Astrocyte of the spinal cord (primary cell): ENCODE results near the gene WDR54.
A peak's percentile ranks its signal among the peaks of the same experiment; 100 is the strongest.

Experiments used
- DNase-seq: peaks from one replicate; pipeline ENCODE4 v3.0.0; 2011; ENCODE audit warnings: low read depth, low spot score
- H3K4me3 ChIP-seq: 2 replicates; pipeline ENCODE4 v1.5.1; 2011; ENCODE audit warnings: low read depth, mild to moderate bottlenecking, low read length, moderate library complexity
- in situ Hi-C: cut with HindIII; loops from 2 replicates; pipeline ENCODE4 v1.10.0; 2017; ENCODE audit warnings: low sequenced_read_pairs
- TF ChIP-seq, protein P1 (sequence below): IDR thresholded peaks from 2 replicates; pipeline ENCODE4 v1.5.1; 2012; ENCODE audit warnings: low read depth, mild to moderate bottlenecking, low read length, inconsistent platforms

Gene WDR54

DNA sequence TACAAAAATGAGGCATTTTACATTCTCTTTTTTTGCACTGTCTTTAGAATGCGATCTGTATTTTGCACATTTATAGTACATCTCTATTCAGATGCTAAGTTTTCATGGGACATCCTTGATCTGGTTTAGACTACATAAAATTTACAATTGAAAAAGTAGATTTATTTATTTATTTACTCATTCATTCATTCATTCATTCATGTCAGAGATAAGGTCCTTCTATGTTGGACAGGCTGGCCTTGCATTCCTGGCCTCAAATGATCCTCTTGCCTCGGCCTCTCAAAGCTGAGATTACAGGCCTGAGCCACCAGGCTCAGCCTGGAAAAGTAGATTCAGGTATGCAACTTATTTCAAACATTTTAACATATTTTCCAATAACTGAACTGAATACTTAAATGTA is 25.4 kb upstream of the WDR54 start:
- in situ Hi-C loops = no loop called here
- H3K4me3 ChIP-seq = no peak overlapping the region
- DNase-seq = no peak
- TF ChIP-seq, protein P1, sequence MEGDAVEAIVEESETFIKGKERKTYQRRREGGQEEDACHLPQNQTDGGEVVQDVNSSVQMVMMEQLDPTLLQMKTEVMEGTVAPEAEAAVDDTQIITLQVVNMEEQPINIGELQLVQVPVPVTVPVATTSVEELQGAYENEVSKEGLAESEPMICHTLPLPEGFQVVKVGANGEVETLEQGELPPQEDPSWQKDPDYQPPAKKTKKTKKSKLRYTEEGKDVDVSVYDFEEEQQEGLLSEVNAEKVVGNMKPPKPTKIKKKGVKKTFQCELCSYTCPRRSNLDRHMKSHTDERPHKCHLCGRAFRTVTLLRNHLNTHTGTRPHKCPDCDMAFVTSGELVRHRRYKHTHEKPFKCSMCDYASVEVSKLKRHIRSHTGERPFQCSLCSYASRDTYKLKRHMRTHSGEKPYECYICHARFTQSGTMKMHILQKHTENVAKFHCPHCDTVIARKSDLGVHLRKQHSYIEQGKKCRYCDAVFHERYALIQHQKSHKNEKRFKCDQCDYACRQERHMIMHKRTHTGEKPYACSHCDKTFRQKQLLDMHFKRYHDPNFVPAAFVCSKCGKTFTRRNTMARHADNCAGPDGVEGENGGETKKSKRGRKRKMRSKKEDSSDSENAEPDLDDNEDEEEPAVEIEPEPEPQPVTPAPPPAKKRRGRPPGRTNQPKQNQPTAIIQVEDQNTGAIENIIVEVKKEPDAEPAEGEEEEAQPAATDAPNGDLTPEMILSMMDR = no peak

- H3K4me3 ChIP-seq = no peak overlapping the region
- peak; percentile 34 for DNase-seq
- TF ChIP-seq, protein P1 = peak; percentile 56
- in situ Hi-C loops = no loop called here
These were observed 21.7 kb upstream of the WDR54 start for GRCh38 chr2:74399785-74400184.

DNA sequence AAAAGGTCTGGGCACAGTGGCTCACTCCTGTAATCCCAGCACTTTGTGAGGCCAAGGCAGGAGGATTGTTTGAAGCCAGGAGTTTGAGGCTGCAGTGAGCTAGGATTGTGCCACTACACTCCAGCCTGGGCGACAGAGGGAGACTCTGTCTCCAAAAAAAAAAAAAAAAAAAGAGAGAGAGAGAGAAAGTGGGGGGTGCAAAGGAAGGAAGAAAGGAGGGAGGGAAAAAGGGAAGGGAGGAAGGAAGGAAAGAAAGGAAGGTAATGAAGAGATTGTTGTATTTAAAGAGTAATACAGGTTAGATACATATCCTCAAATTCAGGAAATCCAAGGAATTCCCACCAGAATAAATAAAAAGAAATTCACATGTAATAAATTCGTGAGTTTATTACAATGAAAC is 19.6 kb upstream of the WDR54 start:
- H3K4me3 ChIP-seq = no peak overlapping the region
- in situ Hi-C loops = no loop called here
- TF ChIP-seq, protein P1 = no peak
- DNase-seq = no peak

- TF ChIP-seq, protein P1 = no peak
- H3K4me3 ChIP-seq = no peak overlapping the region
- in situ Hi-C loops = no loop called here
- no peak for DNase-seq
These were observed 15.5 kb upstream of the WDR54 start for GRCh38 chr2:74406035-74406434.

- in situ Hi-C loops = no loop called here
- no peak overlapping the region for H3K4me3 ChIP-seq
- DNase-seq = no peak
- TF ChIP-seq, protein P1 = no peak
These were observed 13.8 kb upstream of the WDR54 start for GRCh38 chr2:74407682-74408081.

- no peak overlapping the region for H3K4me3 ChIP-seq
- TF ChIP-seq, protein P1 = no peak
- in situ Hi-C loops = no loop called here
- no peak for DNase-seq
These were observed 8.4 kb upstream of the WDR54 start for GRCh38 chr2:74413001-74413698.
